HepG2 (cell line): ENCODE results near the gene NSUN6. TPM values are rescaled to one million over a fixed set of nuclear protein-coding genes. Genes with fewer than 3 reads are reported as not detected.

Experiments used
- ATAC-seq: fragments of 200-7000 bp; cut with Tn5 transposase; 3 replicates; pipeline ENCODE4 v1.9.1; 2020; ENCODE audit warnings: mild to moderate bottlenecking, moderate library complexity
- BruUV-seq: library from RNA; stranded (reverse); fragments of 400-500 nt; replicated peaks from 2 replicates; lab custom pipeline; 2021; lab: Mats Ljungman, UMichigan
- CTCF ChIA-PET: fragments of 300-600 bp; formaldehyde crosslinking; extraction: SDS; loops from one replicate; lab custom pipeline; 2021; ENCODE audit warnings: low total read pairs, inconsistent platforms, low intra/inter-chr PET ratio; lab: Yijun Ruan, JAX
- POLR2A ChIA-PET: fragments of 350-600 bp; sonication (Branson Sonifier 250); formaldehyde crosslinking; loops from one replicate; lab custom pipeline; 2020; ENCODE audit warnings: antibody characterized with exemption, inconsistent platforms; lab: Yijun Ruan, JAX
- DNase-seq: peaks from one replicate; pipeline ENCODE4 v3.0.0-alpha.2; 2015; ENCODE audit warnings: low spot score
- FAIRE-seq: peaks from 3 replicates; lab custom pipeline; 2011; peaks lifted over from hg19 to GRCh38; lab: Jason Lieb, UNC
- H2AFZ ChIP-seq: one replicate; pipeline ENCODE4 v1.6.1; 2011; ENCODE audit warnings: low read length, inconsistent platforms
- H3K27ac ChIP-seq: fragments of 300-600 bp; 3 replicates; pipeline ENCODE4 v1.8.0; 2011; ENCODE audit warnings: mixed run types, mild to moderate bottlenecking, mixed read lengths, low read length, inconsistent platforms; ENCODE audit not compliant: insufficient read depth; ENCODE audit errors: extremely low read length
- H3K27me3 ChIP-seq, 2 experiments: fragments of 200-600 bp in 1 of 2; 2 replicates in 1 of 2; 3 replicates in 1 of 2; pipeline versions ENCODE4 v1.6.0 to v1.8.0; 2011; ENCODE audit warnings: low read length in 2 of 2, mild to moderate bottlenecking in 2 of 2, moderate library complexity in 2 of 2, inconsistent platforms in 1 of 2; ENCODE audit not compliant: insufficient read depth in 2 of 2, control insufficient read depth in 1 of 2
- H3K36me3 ChIP-seq, 2 experiments: fragments of 200-600 bp in 1 of 2; replicated peaks in 1 of 2; 2 replicates in 1 of 2; 3 replicates in 1 of 2; pipeline versions ENCODE4 v1.5.1 to v1.8.0; 2011; ENCODE audit warnings: low read length in 2 of 2, inconsistent platforms in 1 of 2; ENCODE audit not compliant: insufficient read depth in 2 of 2, control insufficient read depth in 1 of 2
- H3K4me1 ChIP-seq: 2 replicates; pipeline ENCODE4 v1.5.1; 2012; ENCODE audit warnings: low read length, inconsistent platforms; ENCODE audit not compliant: insufficient read depth
- H3K4me2 ChIP-seq: 2 replicates; pipeline ENCODE4 v1.6.0; 2011; ENCODE audit warnings: low read depth, low read length, inconsistent platforms
- H3K4me3 ChIP-seq, 3 experiments: fragments of 200-600 bp in 1 of 3; sonication (generic), shearing (Covaris generic) in 1 of 3; replicated peaks in 1 of 3; 2 replicates each; pipeline ENCODE4 v1.5.1; 2011 to 2016; ENCODE audit warnings: low read length in 3 of 3, inconsistent platforms in 2 of 3, low read depth in 2 of 3, mild to moderate bottlenecking in 2 of 3, control low read depth in 1 of 3, mixed read lengths in 1 of 3; ENCODE audit not compliant: insufficient read depth in 1 of 3
- H3K79me2 ChIP-seq: one replicate; pipeline ENCODE4 v1.6.1; 2011; ENCODE audit warnings: low read length, inconsistent platforms; ENCODE audit not compliant: insufficient read depth
- H3K9ac ChIP-seq: 2 replicates; pipeline ENCODE4 v1.6.0; 2011; ENCODE audit warnings: mild to moderate bottlenecking, low read depth, low read length, inconsistent platforms; ENCODE audit not compliant: insufficient read depth
- H3K9me3 ChIP-seq: 2 replicates; pipeline ENCODE4 v1.5.1; 2012; ENCODE audit warnings: mild to moderate bottlenecking, low read length
- H4K20me1 ChIP-seq: 2 replicates; pipeline ENCODE4 v1.6.0; 2011; ENCODE audit warnings: inconsistent platforms, mild to moderate bottlenecking, low read length, moderate library complexity; ENCODE audit not compliant: insufficient read depth
- ARID3A ChIP-seq: IDR thresholded peaks from 2 replicates; pipeline ENCODE4 v1.6.1; 2012; ENCODE audit warnings: low read depth, low read length, improper control_type of control experiment
- BCL6 ChIP-seq: IDR thresholded peaks from 2 replicates; pipeline ENCODE4 v1.6.1; 2016; ENCODE audit warnings: missing genetic modification reagents, missing compliant biosample characterization
- BHLHE40 ChIP-seq: IDR thresholded peaks from 2 replicates; pipeline ENCODE4 v1.6.1; 2011; ENCODE audit warnings: low read length, improper control_type of control experiment
- CEBPB ChIP-seq: IDR thresholded peaks from 2 replicates; pipeline ENCODE4 v1.6.1; 2011; ENCODE audit warnings: low read depth, low read length, improper control_type of control experiment, borderline replicate concordance
- CREM ChIP-seq, 2 experiments: sonication (generic) in 1 of 2; formaldehyde crosslinking in 1 of 2; IDR thresholded peaks; 2 replicates each; pipeline versions ENCODE4 v1.4.0 to v1.6.1; 2016 to 2020; ENCODE audit warnings: antibody characterized with exemption in 1 of 2, mild to moderate bottlenecking in 1 of 2, missing genetic modification reagents in 1 of 2
- FOXA1 ChIP-seq, 2 experiments: fragments of 450-650 bp in 1 of 2; sonication (generic) in 1 of 2; formaldehyde crosslinking in 1 of 2; IDR thresholded peaks; 2 replicates each; pipeline versions ENCODE4 v1.4.0 to v1.6.1; 2016 to 2020; ENCODE audit warnings: missing genetic modification reagents in 1 of 2
- FOXA3 ChIP-seq: IDR thresholded peaks from 2 replicates; pipeline ENCODE4 v1.6.1; 2016; ENCODE audit warnings: missing genetic modification reagents, missing compliant biosample characterization
- FOXJ3 ChIP-seq: sonication (generic); formaldehyde crosslinking; IDR thresholded peaks from 2 replicates; pipeline ENCODE4 v1.4.0; 2020; ENCODE audit warnings: missing genetic modification reagents, mild to moderate bottlenecking, borderline replicate concordance
- RAD21 ChIP-seq: fragments of 450-650 bp; formaldehyde crosslinking; IDR thresholded peaks from 2 replicates; pipeline ENCODE4 v1.5.0; 2020; ENCODE audit warnings: mild to moderate bottlenecking
- RARA ChIP-seq: IDR thresholded peaks from 2 replicates; pipeline ENCODE4 v1.6.1; 2016; ENCODE audit warnings: missing genetic modification reagents, missing compliant biosample characterization
- SAP130 ChIP-seq: IDR thresholded peaks from 2 replicates; pipeline ENCODE4 v1.6.1; 2016; ENCODE audit warnings: low read depth
- ZBED4 ChIP-seq: sonication (generic); formaldehyde crosslinking; IDR thresholded peaks from 2 replicates; pipeline ENCODE4 v1.4.0; 2020; ENCODE audit warnings: missing genetic modification reagents, borderline replicate concordance
- WGBS: methylation state at CpG from one replicate; pipeline ENCODE4 v1.1.6; 2017; ENCODE audit warnings: low lambda C conversion rate; 5-methylcytosine and 5-hydroxymethylcytosine counted together
- in situ Hi-C: cut with HindIII; loops from 2 replicates; pipeline ENCODE4 v1.10.0; 2017; ENCODE audit warnings: low pct_unique_long_range_greater_than_20kb; ENCODE audit not compliant: extremely low pct_ligation_motif_present
- intact Hi-C: fragments of 100-400 bp; cut with micrococcal nuclease; formaldehyde crosslinking; loops from one replicate; pipeline ENCODE4 v1.10.0; 2022; ENCODE audit not compliant: unreplicated experiment
- polyA plus RNA-seq, 8 experiments: library from polyadenylated mRNA; depleted of rRNA in 3 of 8; stranded (reverse) in 7 of 8; unstranded in 1 of 8; fragments of >200 nt; fragmentation: Illumina TruSeq in 4 of 8; extraction: Trizol in 4 of 8; gene quantifications; 2 replicates each; pipeline versions ENCODE4 v1.2.1 to v1.2.3, GENCODE V29; 2011 to 2016; ENCODE audit warnings: low read depth in 4 of 8, missing spikeins in 1 of 8, mixed read lengths in 1 of 8; ENCODE audit not compliant: insufficient read depth in 1 of 8
- total RNA-seq, 5 experiments: library from RNA; depleted of rRNA; stranded (reverse); fragments of >200 nt; fragmentation: Illumina TruSeq; extraction: Trizol; gene quantifications; 2 replicates each; pipeline ENCODE4 v1.2.3, GENCODE V29; 2016; ENCODE audit warnings: low read depth in 1 of 5

Gene NSUN6
- total and polyA plus RNA-seq, 2 of the 13 experiments (the other 11 are each of a cell fraction or from before 2014, with no cell fraction given) = 17.2 to 19.3 TPM

GRCh38 chr10:18651324-18652007 is at the start of gene NSUN6 (continued):
- TF ChIP-seq ZBED4 (CRISPR knock-in tag) = no peak
- TF ChIP-seq, all 625 proteins: peak for 202

GRCh38 chr10:18699849-18700840 is 48.8 kb upstream of the NSUN6 start:
- peak; percentile 83 for ATAC-seq
- Histone ChIP-seq H3K79me2 (no peaks in the 10 kb centered on the region), H3K27me3 (no peaks in the 10 kb centered on the region; a peak in 1 of 5 replicates), H2AFZ (no peak overlapping the region), H3K9me3 (peaks cover 8% of the 10 kb centered on the region; the same call in 1 of the 2 replicates), H3K9ac (no peak overlapping the region), H3K36me3 (no peaks in the 10 kb centered on the region), H3K4me2 (peak overlapping the region; percentile 2; the same call in 1 of the 2 replicates), H3K4me3 (no peak overlapping the region), H4K20me1 (no peaks in the 10 kb centered on the region), H3K27ac (no peak overlapping the region), H3K4me1 (peaks cover 32% of the 10 kb centered on the region)
- DNase-seq = peak; percentile 68
- in situ Hi-C loops = loop anchor here (25.0 kb wide), 1 partner anchor 1087 kb away; no protein-coding TSS in a partner anchor
- POLR2A ChIA-PET = interaction anchor here (0.7 kb wide), 1 partner anchor 41 kb away, joined by 3 read pairs; no protein-coding TSS in a partner anchor
- no peak for FAIRE-seq
- no TSS peak for BruUV-seq
- 26% methylated on average over 6 of the region's 6 CpGs for WGBS
- intact Hi-C loops = no loop called here
- CTCF ChIA-PET = no interaction called here
- peak; percentile 25; the same call in 1 of the 2 replicates for TF ChIP-seq BHLHE40
- peak; percentile 47 for TF ChIP-seq FOXA3 (CRISPR knock-in tag)
- peak; percentile 27; the same call in 1 of the 2 replicates for TF ChIP-seq CREM (IDR thresholded peaks at IDR 0.05)
- no peak for TF ChIP-seq CREM (CRISPR knock-in tag; IDR thresholded peaks at IDR 0.05)
- peak; percentile 58; the same call in 1 of the 2 replicates for TF ChIP-seq CEBPB
- TF ChIP-seq BCL6 (CRISPR knock-in tag) = peak; percentile 28; the same call in 1 of the 2 replicates
- TF ChIP-seq ARID3A = peak; percentile 47; the same call in 1 of the 2 replicates
- peak; percentile 25; the same call in 1 of the 2 replicates for TF ChIP-seq FOXJ3 (CRISPR knock-in tag)
- TF ChIP-seq FOXA1 (IDR thresholded peaks at IDR 0.05) = no peak
- peak; percentile 34; the same call in 1 of the 2 replicates for TF ChIP-seq FOXA1 (CRISPR knock-in tag; IDR thresholded peaks at IDR 0.05)
- TF ChIP-seq SAP130 (CRISPR knock-in tag) = peak; percentile 31; the same call in 1 of the 2 replicates
- TF ChIP-seq RARA (CRISPR knock-in tag) = no peak
- TF ChIP-seq RAD21 (CRISPR knock-in tag) = no peak
